ENCODE measurements around the gene DDX6.

GRCh38 chr11:118748056-118748455, 42.9 kb downstream of the DDX6 start:
- no peak for TF ChIP-seq EZH2 (IDR thresholded peaks at IDR 0.05; ENCODE audit: borderline replicate concordance, low read length)
- TF ChIP-seq, protein P1, sequence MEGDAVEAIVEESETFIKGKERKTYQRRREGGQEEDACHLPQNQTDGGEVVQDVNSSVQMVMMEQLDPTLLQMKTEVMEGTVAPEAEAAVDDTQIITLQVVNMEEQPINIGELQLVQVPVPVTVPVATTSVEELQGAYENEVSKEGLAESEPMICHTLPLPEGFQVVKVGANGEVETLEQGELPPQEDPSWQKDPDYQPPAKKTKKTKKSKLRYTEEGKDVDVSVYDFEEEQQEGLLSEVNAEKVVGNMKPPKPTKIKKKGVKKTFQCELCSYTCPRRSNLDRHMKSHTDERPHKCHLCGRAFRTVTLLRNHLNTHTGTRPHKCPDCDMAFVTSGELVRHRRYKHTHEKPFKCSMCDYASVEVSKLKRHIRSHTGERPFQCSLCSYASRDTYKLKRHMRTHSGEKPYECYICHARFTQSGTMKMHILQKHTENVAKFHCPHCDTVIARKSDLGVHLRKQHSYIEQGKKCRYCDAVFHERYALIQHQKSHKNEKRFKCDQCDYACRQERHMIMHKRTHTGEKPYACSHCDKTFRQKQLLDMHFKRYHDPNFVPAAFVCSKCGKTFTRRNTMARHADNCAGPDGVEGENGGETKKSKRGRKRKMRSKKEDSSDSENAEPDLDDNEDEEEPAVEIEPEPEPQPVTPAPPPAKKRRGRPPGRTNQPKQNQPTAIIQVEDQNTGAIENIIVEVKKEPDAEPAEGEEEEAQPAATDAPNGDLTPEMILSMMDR (IDR thresholded peaks at IDR 0.05; ENCODE audit: low read length), result no peak

All from OCI-LY1 (cell line).